ENCODE results near the gene CYTH4. TPM values are rescaled to one million over a fixed set of nuclear protein-coding genes. Genes with fewer than 3 reads are reported as not detected.
A peak's percentile ranks its signal among the peaks of the same experiment; 100 is the strongest.

The CYTH4 gene
- total and polyA plus RNA-seq, 12 donors, result 4.7 to 80.7 (median 22.1) TPM

GRCh38 chr22:37280718-37281117 lies 1.6 kb upstream of the CYTH4 start:
- Histone ChIP-seq H3K27me3 (peaks cover 2% of the 10 kb centered on the region), H3K9me3 (replicated peaks in 1 of 3) (no peaks in the 10 kb centered on the region)

GRCh38 chr22:37281195-37281594 lies 1.1 kb upstream of the CYTH4 start:
- peaks cover 2% of the 10 kb centered on the region for H3K27me3 ChIP-seq
- no peak for TF ChIP-seq POLR2A (IDR thresholded peaks at IDR 0.05)
- no peak for TF ChIP-seq CTCF (IDR thresholded peaks at IDR 0.05)
- H3K4me3 ChIP-seq, result no peak overlapping the region
- intact Hi-C loops (cut with DNase I), result no loop called here
- no peaks in the 10 kb centered on the region for H3K36me3 ChIP-seq (replicated peaks in 1 of 2)
- H3K4me1 ChIP-seq (replicated peaks in 1 of 2), result no peaks in the 10 kb centered on the region
- DNase-seq, result no peak
- H3K9me3 ChIP-seq (replicated peaks in 1 of 3), result no peaks in the 10 kb centered on the region
- no peak overlapping the region for H3K27ac ChIP-seq
- 82 to 95% (median 90%) methylated on average over 7 of the region's 7 CpGs for WGBS, 4 donors

More at GRCh38 chr22:37280718-37281117, 1.6 kb upstream of the CYTH4 start:
- TF ChIP-seq POLR2A (IDR thresholded peaks at IDR 0.05), result no peak
- TF ChIP-seq CTCF (IDR thresholded peaks at IDR 0.05), result no peak
- WGBS, 4 donors, result 82 to 90% (median 85%) methylated on average over 3 to 5 of the region's 5 CpGs
- H3K4me1 ChIP-seq (replicated peaks in 1 of 2), result no peaks in the 10 kb centered on the region
- no peak overlapping the region for H3K27ac ChIP-seq
- no peak for DNase-seq
- intact Hi-C loops (cut with DNase I), result no loop called here
- no peaks in the 10 kb centered on the region for H3K36me3 ChIP-seq (replicated peaks in 1 of 2)
- no peak overlapping the region for H3K4me3 ChIP-seq

- H3K27ac ChIP-seq, result peak overlapping the region in 2 of 5 donors; percentile 36 to 87
- no peak for DNase-seq
- 68 to 77% (median 71%) methylated on average over 12 of the region's 12 CpGs for whole genome bisulfite sequencing, 4 donors
- TF ChIP-seq POLR2A (IDR thresholded peaks at IDR 0.05) (no peak), CTCF (IDR thresholded peaks at IDR 0.05) (no peak)
- H3K4me1 ChIP-seq (replicated peaks in 1 of 2), result no peaks in the 10 kb centered on the region
- H3K9me3 ChIP-seq (replicated peaks in 1 of 3), result no peaks in the 10 kb centered on the region
- H3K27me3 ChIP-seq, result peaks cover 2% of the 10 kb centered on the region
- no peaks in the 10 kb centered on the region for H3K36me3 ChIP-seq (replicated peaks in 1 of 2)
- intact Hi-C loops (cut with DNase I), result no loop called here
- H3K4me3 ChIP-seq, result peak overlapping the region in 1 of 4 donors; percentile 35
These were observed 493 bp upstream of the CYTH4 start for GRCh38 chr22:37281646-37282384.

GRCh38 chr22:37283393-37283937 lies 1.2 kb downstream of the CYTH4 start:
- Histone ChIP-seq H3K9me3 (replicated peaks in 1 of 3) (no peaks in the 10 kb centered on the region), H3K27ac (peak overlapping the region in 3 of 5 donors; percentile 26 to 87 (median 64)), H3K36me3 (replicated peaks in 1 of 2) (no peaks in the 10 kb centered on the region), H3K4me3 (peak overlapping the region in 1 of 4 donors; percentile 35), H3K27me3 (peaks cover 2% of the 10 kb centered on the region), H3K4me1 (replicated peaks in 1 of 2) (no peaks in the 10 kb centered on the region)
- TF ChIP-seq POLR2A (IDR thresholded peaks at IDR 0.05) (no peak), CTCF (IDR thresholded peaks at IDR 0.05) (peak in 2 of 6 experiments; percentile 15 to 16)
- 40 to 58% (median 52%) methylated on average over 5 to 8 of the region's 8 CpGs for WGBS, 4 donors
- intact Hi-C loops (cut with DNase I), result no loop called here
- DNase-seq, result no peak
